Mesenchymal stem cell (in vitro differentiated cells and primary cell): Measurements from ENCODE around the gene ZNF366.

Source experiments
- DNase-seq: peaks from one replicate; pipeline ENCODE4 v3.0.0-alpha.2; 2013
- H2AFZ ChIP-seq: one replicate; pipeline ENCODE4 v1.6.1; 2013; ENCODE audit warnings: low read depth, mild to moderate bottlenecking, control low read depth, inconsistent platforms, low read length, moderate library complexity
- H2AK5ac ChIP-seq: 2 replicates; pipeline ENCODE4 v1.6.1; 2013; ENCODE audit warnings: low read length, moderate library complexity, mild to moderate bottlenecking, inconsistent platforms; ENCODE audit not compliant: severe bottlenecking
- H2BK120ac ChIP-seq: one replicate; pipeline ENCODE4 v1.6.1; 2013; ENCODE audit warnings: low read depth, mild to moderate bottlenecking, inconsistent platforms, low read length, moderate library complexity
- H2BK12ac ChIP-seq, 2 experiments: one replicate each; pipeline ENCODE4 v1.6.1; 2013; ENCODE audit warnings: inconsistent platforms in 2 of 2, low read length in 2 of 2, mild to moderate bottlenecking in 2 of 2, moderate library complexity in 2 of 2, control low read depth in 1 of 2
- H2BK15ac ChIP-seq: one replicate; pipeline ENCODE4 v1.6.1; 2013; ENCODE audit warnings: mild to moderate bottlenecking, low read depth, inconsistent platforms; ENCODE audit not compliant: poor library complexity, severe bottlenecking
- H2BK5ac ChIP-seq: 2 replicates; pipeline ENCODE4 v1.6.1; 2013; ENCODE audit warnings: low read depth, mild to moderate bottlenecking, low read length, control low read depth, inconsistent platforms; ENCODE audit not compliant: poor library complexity, severe bottlenecking
- H3K14ac ChIP-seq, 2 experiments: one replicate each; pipeline ENCODE4 v1.6.1; 2013; ENCODE audit warnings: inconsistent platforms in 2 of 2, low read length in 2 of 2, control low read depth in 1 of 2, mild to moderate bottlenecking in 1 of 2, moderate library complexity in 1 of 2
- H3K18ac ChIP-seq, 2 experiments: one replicate each; pipeline ENCODE4 v1.6.1; 2013; ENCODE audit warnings: inconsistent platforms in 2 of 2, low read length in 2 of 2, control low read depth in 1 of 2, low read depth in 1 of 2, mild to moderate bottlenecking in 1 of 2
- H3K23ac ChIP-seq, 2 experiments: one replicate each; pipeline ENCODE4 v1.6.1; 2013; ENCODE audit warnings: inconsistent platforms in 2 of 2, low read length in 2 of 2, mild to moderate bottlenecking in 2 of 2, moderate library complexity in 2 of 2, control low read depth in 1 of 2
- H3K27ac ChIP-seq: 2 replicates; pipeline ENCODE4 v1.5.1; 2013; ENCODE audit warnings: mild to moderate bottlenecking, moderate library complexity, low read length, control low read depth, inconsistent platforms; ENCODE audit not compliant: poor library complexity, severe bottlenecking
- H3K27me3 ChIP-seq, 2 experiments: 2 replicates each; pipeline versions ENCODE4 v1.6.1 to v1.7.0; 2013; ENCODE audit warnings: low read length in 2 of 2, mild to moderate bottlenecking in 2 of 2, moderate library complexity in 2 of 2, control low read depth in 1 of 2, inconsistent platforms in 1 of 2; ENCODE audit not compliant: control insufficient read depth in 1 of 2, insufficient read depth in 1 of 2
- H3K36me3 ChIP-seq, 2 experiments: 2 replicates each; pipeline versions ENCODE4 v1.6.1 to v1.7.0; 2013; ENCODE audit warnings: low read length in 2 of 2, control low read depth in 1 of 2, inconsistent platforms in 1 of 2, low read depth in 1 of 2, mild to moderate bottlenecking in 1 of 2; ENCODE audit not compliant: insufficient read depth in 2 of 2, control insufficient read depth in 1 of 2
- H3K4ac ChIP-seq, 2 experiments: one replicate each; pipeline ENCODE4 v1.6.1; 2013; ENCODE audit warnings: inconsistent platforms in 2 of 2, low read length in 2 of 2, mild to moderate bottlenecking in 2 of 2, moderate library complexity in 2 of 2, control low read depth in 1 of 2, low read depth in 1 of 2
- H3K4me1 ChIP-seq: 2 replicates; pipeline ENCODE4 v1.6.1; 2013; ENCODE audit warnings: low read depth, low read length, control low read depth; ENCODE audit not compliant: control insufficient read depth, insufficient read depth
- H3K4me2 ChIP-seq: 2 replicates; pipeline ENCODE4 v1.6.1; 2013; ENCODE audit warnings: low read length, mild to moderate bottlenecking, inconsistent platforms; ENCODE audit not compliant: poor library complexity, severe bottlenecking
- H3K4me3 ChIP-seq, 2 experiments: 2 replicates each; pipeline versions ENCODE4 v1.5.1 to v1.7.0; 2013; ENCODE audit warnings: low read length in 2 of 2, mild to moderate bottlenecking in 2 of 2, control low read depth in 1 of 2, low read depth in 1 of 2; ENCODE audit not compliant: insufficient read depth in 1 of 2
- H3K79me1 ChIP-seq: replicated peaks from 2 replicates; pipeline ENCODE4 v1.6.1; 2013; ENCODE audit warnings: mild to moderate bottlenecking, control low read depth, low read length, inconsistent platforms; ENCODE audit not compliant: poor library complexity, severe bottlenecking
- H3K9ac ChIP-seq: 2 replicates; pipeline ENCODE4 v1.7.0; 2013; ENCODE audit warnings: mild to moderate bottlenecking, low read length, moderate library complexity
- H3K9me3 ChIP-seq: 2 replicates; pipeline ENCODE4 v1.7.0; 2013; ENCODE audit warnings: mild to moderate bottlenecking, low read length; ENCODE audit not compliant: control insufficient read depth
- H4K8ac ChIP-seq: one replicate; pipeline ENCODE4 v1.6.1; 2013; ENCODE audit warnings: inconsistent platforms, mild to moderate bottlenecking, low read length, moderate library complexity
- H4K91ac ChIP-seq: one replicate; pipeline ENCODE4 v1.6.1; 2013; ENCODE audit warnings: mild to moderate bottlenecking, low read length, inconsistent platforms
- WGBS: methylation state at CpG from one replicate; pipeline ENCODE4 v1.1.7; 2013; ENCODE audit warnings: mixed read lengths; 5-methylcytosine and 5-hydroxymethylcytosine counted together

ZNF366 gene

DNA sequence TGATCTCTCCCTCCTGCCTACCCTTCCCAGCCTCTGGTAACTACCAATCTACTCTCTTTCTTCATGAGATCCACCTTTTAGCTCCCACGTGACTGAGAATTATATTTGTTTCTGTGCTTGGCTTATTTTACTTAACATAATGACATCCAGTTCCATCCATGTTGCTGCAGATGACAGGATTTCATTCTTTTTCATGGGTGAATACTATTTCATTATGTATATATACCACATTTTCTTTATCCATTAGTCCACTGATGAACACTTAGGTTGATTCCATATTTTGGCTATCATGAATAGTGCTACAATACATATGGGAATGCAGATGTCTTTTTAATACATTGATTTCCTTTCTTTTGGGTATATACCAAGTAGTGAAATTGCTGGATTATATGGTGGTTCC lies 35.5 kb upstream of the ZNF366 start:
- Histone ChIP-seq H4K8ac (no peak overlapping the region), H2BK120ac (no peak overlapping the region), H3K23ac (no peak overlapping the region), H3K4me1 (peaks cover 4% of the 10 kb centered on the region), H2BK5ac (no peak overlapping the region), H2BK15ac (no peak overlapping the region), H3K4ac (no peak overlapping the region), H3K36me3 (no peaks in the 10 kb centered on the region), H3K4me2 (no peak overlapping the region), H3K79me1 (no peaks in the 10 kb centered on the region), H3K4me3 (no peak overlapping the region), H3K14ac (no peak overlapping the region), H2BK12ac (no peak overlapping the region), H3K9me3 (peaks cover 24% of the 10 kb centered on the region), H4K91ac (no peak overlapping the region), H2AFZ (no peak overlapping the region), H3K18ac (no peak overlapping the region), H3K9ac (no peak overlapping the region), H3K27me3 (no peaks in the 10 kb centered on the region), H3K27ac (no peak overlapping the region), H2AK5ac (no peak overlapping the region)
- WGBS, result no CpG with 5 or more reads among the region's 1 CpG
- no peak for DNase-seq

DNA sequence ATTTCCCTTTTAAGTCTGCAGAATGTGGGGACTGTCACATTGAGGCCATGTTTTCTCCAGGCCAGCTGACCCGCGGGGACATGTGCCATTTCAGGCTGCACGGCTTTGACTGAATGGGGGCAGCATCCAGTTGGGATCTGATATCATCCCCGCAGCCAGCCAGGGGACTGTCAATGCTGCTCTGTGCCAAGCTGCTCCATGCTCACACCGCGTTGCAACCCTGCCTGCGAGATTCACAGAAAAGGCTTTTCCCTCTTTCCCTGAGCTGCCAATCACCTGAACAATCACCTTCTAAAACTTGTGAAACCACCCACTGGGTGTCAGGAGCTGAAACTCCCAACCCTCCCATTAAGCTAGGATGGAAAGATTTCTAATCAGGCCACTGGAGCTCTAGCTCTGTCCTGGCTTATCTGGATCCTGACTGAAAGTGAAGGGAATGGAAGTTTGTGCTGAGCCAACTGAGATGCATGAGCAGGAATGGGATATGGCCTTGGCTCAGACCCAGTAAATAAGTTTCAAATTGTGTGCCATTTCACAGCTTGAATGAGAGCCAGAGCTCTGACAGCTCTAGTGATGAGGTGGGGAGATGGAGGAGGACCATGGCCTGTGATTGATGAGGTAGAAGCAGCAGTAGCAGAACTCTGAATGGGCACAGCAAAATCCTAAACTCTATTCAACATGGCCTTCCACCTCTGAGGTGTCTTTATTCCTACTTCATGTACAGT lies 34.5 kb upstream of the ZNF366 start:
- H2AK5ac ChIP-seq, result no peak overlapping the region
- no peak overlapping the region for H3K9ac ChIP-seq
- peaks cover 16% of the 10 kb centered on the region for H3K9me3 ChIP-seq
- H2BK5ac ChIP-seq, result no peak overlapping the region
- peak overlapping the region in 1 of 2 experiments; percentile 77 for H3K18ac ChIP-seq
- H3K4me3 ChIP-seq, result no peak overlapping the region
- no peaks in the 10 kb centered on the region for H3K27me3 ChIP-seq
- H3K4me1 ChIP-seq, result peaks cover 4% of the 10 kb centered on the region
- H3K4ac ChIP-seq, result no peak overlapping the region
- H4K8ac ChIP-seq, result no peak overlapping the region
- peak overlapping the region in 1 of 2 experiments; percentile 83 for H3K14ac ChIP-seq
- no peak overlapping the region for H2AFZ ChIP-seq
- no peak overlapping the region for H2BK15ac ChIP-seq
- no peak overlapping the region for H4K91ac ChIP-seq
- no peaks in the 10 kb centered on the region for H3K36me3 ChIP-seq
- WGBS, result 37% methylated on average over 7 of the region's 7 CpGs
- no peak overlapping the region for H3K23ac ChIP-seq
- H3K4me2 ChIP-seq, result no peak overlapping the region
- no peak for DNase-seq
- no peaks in the 10 kb centered on the region for H3K79me1 ChIP-seq
- H3K27ac ChIP-seq, result no peak overlapping the region
- H2BK12ac ChIP-seq, result peak overlapping the region in 1 of 2 experiments; percentile 73
- no peak overlapping the region for H2BK120ac ChIP-seq

GRCh38 chr5:72540759-72541438 lies 33.7 kb upstream of the ZNF366 start:
- DNase-seq, result no peak
- no peak overlapping the region for H2BK5ac ChIP-seq

GRCh38 chr5:72539726-72540125 lies 32.5 kb upstream of the ZNF366 start:
- no peak overlapping the region for H3K18ac ChIP-seq
- no peak overlapping the region for H3K14ac ChIP-seq
- H3K4me1 ChIP-seq, result peaks cover 4% of the 10 kb centered on the region
- H3K4me2 ChIP-seq, result no peak overlapping the region
- no peak overlapping the region for H3K9ac ChIP-seq
- no peaks in the 10 kb centered on the region for H3K27me3 ChIP-seq
- no peaks in the 10 kb centered on the region for H3K36me3 ChIP-seq
- H3K23ac ChIP-seq, result no peak overlapping the region
- no peak overlapping the region for H3K4me3 ChIP-seq
- no peak overlapping the region for H4K8ac ChIP-seq
- no peak overlapping the region for H4K91ac ChIP-seq
- no peak overlapping the region for H2AK5ac ChIP-seq
- H2BK5ac ChIP-seq, result no peak overlapping the region
- H3K9me3 ChIP-seq, result no peaks in the 10 kb centered on the region
- H3K27ac ChIP-seq, result no peak overlapping the region
- no peak overlapping the region for H2AFZ ChIP-seq
- no peak overlapping the region for H2BK15ac ChIP-seq
- no peak overlapping the region for H2BK120ac ChIP-seq
- no peak for DNase-seq
- no peak overlapping the region for H2BK12ac ChIP-seq
- no peak overlapping the region for H3K4ac ChIP-seq
- H3K79me1 ChIP-seq, result no peaks in the 10 kb centered on the region

More at GRCh38 chr5:72540759-72541438, 33.7 kb upstream of the ZNF366 start:
- H3K4me3 ChIP-seq, result no peak overlapping the region
- peaks cover 8% of the 10 kb centered on the region for H3K9me3 ChIP-seq
- H3K4ac ChIP-seq, result no peak overlapping the region
- no peak overlapping the region for H3K9ac ChIP-seq
- no peak overlapping the region for H2AFZ ChIP-seq
- 86% methylated on average over 7 of the region's 7 CpGs for WGBS
- no peaks in the 10 kb centered on the region for H3K79me1 ChIP-seq
- no peak overlapping the region for H2BK12ac ChIP-seq
- H2BK120ac ChIP-seq, result no peak overlapping the region
- H3K36me3 ChIP-seq, result no peaks in the 10 kb centered on the region
- no peak overlapping the region for H4K8ac ChIP-seq
- H3K4me2 ChIP-seq, result no peak overlapping the region
- H3K14ac ChIP-seq, result peak overlapping the region in 1 of 2 experiments; percentile 28
- no peak overlapping the region for H4K91ac ChIP-seq
- no peaks in the 10 kb centered on the region for H3K27me3 ChIP-seq
- no peak overlapping the region for H2AK5ac ChIP-seq
- peak overlapping the region; percentile 13 for H2BK15ac ChIP-seq
- no peak overlapping the region for H3K27ac ChIP-seq
- H3K4me1 ChIP-seq, result peaks cover 4% of the 10 kb centered on the region
- no peak overlapping the region for H3K23ac ChIP-seq
- H3K18ac ChIP-seq, result peak overlapping the region in 1 of 2 experiments; percentile 48
